Activated CD8-positive, alpha-beta memory T cell treated with anti-CD3 and anti-CD28 coated beads, Interleukin-2, amount 10 ng/mL, durations not matched to agents 7 days and 5 days (primary cell): ENCODE measurements around the gene ATG2A. TPM values are rescaled to one million over a fixed set of nuclear protein-coding genes. Genes with fewer than 3 reads are reported as not detected.

ENCODE experiments used
- ATAC-seq: fragments of 150-1000 bp; cut with Tn5 transposase; one replicate; pipeline ENCODE4 v1.10.0; 2021; ENCODE audit warnings: moderate library complexity
- CTCF ChIA-PET: fragments of 350-600 bp; sonication (Branson Sonifier 250); formaldehyde crosslinking; loops from one replicate; lab custom pipeline; 2021; ENCODE audit warnings: antibody characterized with exemption; lab: Charles Lee
- DNase-seq: peaks from one replicate; pipeline ENCODE4 v3.0.0-alpha.2; 2020
- H3K27ac Mint-ChIP-seq: one replicate; pipeline ENCODE4 v1.8.0; 2021; ENCODE audit warnings: mild to moderate bottlenecking, mixed read lengths
- H3K27me3 Mint-ChIP-seq: one replicate; pipeline ENCODE4 v1.8.0; 2021; ENCODE audit warnings: mixed read lengths
- H3K36me3 Mint-ChIP-seq: one replicate; pipeline ENCODE4 v1.8.0; 2021; ENCODE audit warnings: mild to moderate bottlenecking, mixed read lengths
- H3K4me1 Mint-ChIP-seq: one replicate; pipeline ENCODE4 v1.8.0; 2021; ENCODE audit warnings: mixed read lengths
- H3K4me3 Mint-ChIP-seq: one replicate; pipeline ENCODE4 v1.8.0; 2021; ENCODE audit warnings: mild to moderate bottlenecking, moderate library complexity, mixed read lengths
- H3K9me3 Mint-ChIP-seq: one replicate; pipeline ENCODE4 v1.8.0; 2022; ENCODE audit warnings: low read depth, mixed read lengths
- total RNA-seq, 2 experiments: library from RNA; stranded (reverse); gene quantifications; one replicate each; pipeline ENCODE4 v1.2.3, GENCODE V29; 2021

ATG2A gene
- total RNA-seq, 2 experiments from 2014 or later: 27.3 to 27.9 TPM

DNA sequence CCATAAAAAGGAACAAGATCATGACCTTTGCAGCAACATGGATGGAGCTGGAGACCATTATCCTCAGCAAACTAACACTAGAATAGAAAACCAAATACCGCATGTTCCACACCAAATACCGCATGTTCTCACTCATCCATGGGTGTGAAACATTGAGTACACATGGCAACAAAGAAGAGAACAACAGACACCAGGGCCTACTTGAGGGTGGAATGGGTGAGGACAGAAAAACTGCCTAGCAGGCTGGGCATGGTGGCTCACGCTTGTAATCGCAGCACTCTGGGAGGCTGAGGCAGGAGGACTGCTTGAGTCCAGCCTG, 50.9 kb downstream of the ATG2A start:
- no peaks in the 10 kb centered on the region for H3K27me3 Mint-ChIP-seq
- H3K27ac Mint-ChIP-seq: peak overlapping the region; percentile 98
- H3K9me3 Mint-ChIP-seq: no peaks in the 10 kb centered on the region
- DNase-seq (no peak), ATAC-seq (no peak)
- CTCF ChIA-PET: interaction anchor here (20.5 to 29.2 kb wide), 2 partner anchors 17 to 21 kb away, joined by 409 to 1163 read pairs; partner anchors contain the start of genes CDC42BPG and EHD1
- peak overlapping the region; percentile 54 for H3K4me3 Mint-ChIP-seq
- H3K4me1 Mint-ChIP-seq: peaks cover 93% of the 10 kb centered on the region
- H3K36me3 Mint-ChIP-seq: peaks cover 23% of the 10 kb centered on the region

GRCh38 chr11:64865286-64866172, 51.5 kb downstream of the ATG2A start:
- H3K27me3 Mint-ChIP-seq: no peaks in the 10 kb centered on the region
- H3K4me3 Mint-ChIP-seq: peak overlapping the region; percentile 54
- ATAC-seq (peak; percentile 14), DNase-seq (peak; percentile 71)
- H3K27ac Mint-ChIP-seq: peak overlapping the region; percentile 98
- no peaks in the 10 kb centered on the region for H3K9me3 Mint-ChIP-seq
- CTCF ChIA-PET: interaction anchor here (1.2 to 29.2 kb wide), 4 partner anchors 16 to 86 kb away, joined by 3 to 1163 read pairs (median 206); partner anchors contain the start of genes CDC42BPG, EHD1 and MEN1
- peaks cover 22% of the 10 kb centered on the region for H3K36me3 Mint-ChIP-seq
- H3K4me1 Mint-ChIP-seq: peaks cover 93% of the 10 kb centered on the region

GRCh38 chr11:64864473-64865285, 52.3 kb downstream of the ATG2A start:
- Mint-ChIP-seq H3K4me1 (peaks cover 93% of the 10 kb centered on the region), H3K4me3 (peak overlapping the region; percentile 54), H3K9me3 (no peaks in the 10 kb centered on the region), H3K27me3 (no peaks in the 10 kb centered on the region), H3K27ac (peak overlapping the region; percentile 98), H3K36me3 (peaks cover 26% of the 10 kb centered on the region)
- DNase-seq: peak; percentile 80
- peak; percentile 27 for ATAC-seq
- CTCF ChIA-PET: interaction anchor here (0.5 to 29.2 kb wide), 5 partner anchors 15 to 722 kb away, joined by 3 to 1163 read pairs (median 4); partner anchors contain the start of genes CDC42BPG, EHD1 and MEN1

- ATAC-seq (no peak), DNase-seq (no peak)
- CTCF ChIA-PET: interaction anchor here (0.5 to 29.2 kb wide), 4 partner anchors 15 to 723 kb away, joined by 4 to 1163 read pairs (median 206); partner anchors contain the start of genes CDC42BPG, EHD1 and MEN1
- Mint-ChIP-seq H3K27ac (peak overlapping the region; percentile 98), H3K4me3 (peak overlapping the region; percentile 54), H3K36me3 (peaks cover 30% of the 10 kb centered on the region), H3K9me3 (no peaks in the 10 kb centered on the region), H3K4me1 (peaks cover 93% of the 10 kb centered on the region), H3K27me3 (no peaks in the 10 kb centered on the region)
Measured at GRCh38 chr11:64864135-64864472, 52.9 kb downstream of the ATG2A start.

- Mint-ChIP-seq H3K27me3 (no peaks in the 10 kb centered on the region), H3K4me3 (peak overlapping the region; percentile 54), H3K36me3 (peaks cover 31% of the 10 kb centered on the region), H3K27ac (peak overlapping the region; percentile 98), H3K9me3 (no peaks in the 10 kb centered on the region), H3K4me1 (peaks cover 93% of the 10 kb centered on the region)
- CTCF ChIA-PET: interaction anchor here (1.1 to 29.2 kb wide), 3 partner anchors 14 to 177 kb away, joined by 3 to 1163 read pairs (median 409); partner anchors contain the start of genes CDC42BPG and EHD1
- DNase-seq (no peak), ATAC-seq (no peak)
Measured at GRCh38 chr11:64863391-64864060, 53.5 kb downstream of the ATG2A start.

GRCh38 chr11:64862987-64863390, 54.0 kb downstream of the ATG2A start:
- ATAC-seq (no peak), DNase-seq (no peak)
- CTCF ChIA-PET: interaction anchor here (1.1 to 29.2 kb wide), 3 partner anchors 14 to 177 kb away, joined by 3 to 1163 read pairs (median 409); partner anchors contain the start of genes CDC42BPG and EHD1
- Mint-ChIP-seq H3K36me3 (peaks cover 28% of the 10 kb centered on the region), H3K27ac (peak overlapping the region; percentile 98), H3K27me3 (no peaks in the 10 kb centered on the region), H3K4me3 (peak overlapping the region; percentile 49), H3K4me1 (peaks cover 91% of the 10 kb centered on the region), H3K9me3 (no peaks in the 10 kb centered on the region)

GRCh38 chr11:64861227-64861975, 55.6 kb downstream of the ATG2A start:
- ATAC-seq: no peak
- Mint-ChIP-seq H3K27ac (peak overlapping the region; percentile 98), H3K4me1 (peaks cover 92% of the 10 kb centered on the region), H3K9me3 (no peaks in the 10 kb centered on the region), H3K4me3 (peak overlapping the region; percentile 67), H3K36me3 (peaks cover 27% of the 10 kb centered on the region), H3K27me3 (no peaks in the 10 kb centered on the region)
- DNase-seq: no peak
- CTCF ChIA-PET: interaction anchor here (0.8 to 29.2 kb wide), 4 partner anchors 9 to 26 kb away, joined by 3 to 1163 read pairs (median 208); partner anchors contain the start of genes CDC42BPG and EHD1

- peak; percentile 72 for ATAC-seq
- CTCF ChIA-PET: interaction anchor here (0.7 to 29.2 kb wide), 12 partner anchors 1 to 1030 kb away, joined by 3 to 1163 read pairs (median 5); partner anchors contain the start of genes ARL2, CCDC85B, CDC42BPG and EHD1
- no peaks in the 10 kb centered on the region for H3K9me3 Mint-ChIP-seq
- peak; percentile 91 for DNase-seq
- H3K4me1 Mint-ChIP-seq: peaks cover 92% of the 10 kb centered on the region
- H3K27ac Mint-ChIP-seq: peak overlapping the region; percentile 98
- H3K36me3 Mint-ChIP-seq: peaks cover 30% of the 10 kb centered on the region
- no peaks in the 10 kb centered on the region for H3K27me3 Mint-ChIP-seq
- H3K4me3 Mint-ChIP-seq: peak overlapping the region; percentile 67
Measured at GRCh38 chr11:64859542-64860414, 57.2 kb downstream of the ATG2A start.

DNA sequence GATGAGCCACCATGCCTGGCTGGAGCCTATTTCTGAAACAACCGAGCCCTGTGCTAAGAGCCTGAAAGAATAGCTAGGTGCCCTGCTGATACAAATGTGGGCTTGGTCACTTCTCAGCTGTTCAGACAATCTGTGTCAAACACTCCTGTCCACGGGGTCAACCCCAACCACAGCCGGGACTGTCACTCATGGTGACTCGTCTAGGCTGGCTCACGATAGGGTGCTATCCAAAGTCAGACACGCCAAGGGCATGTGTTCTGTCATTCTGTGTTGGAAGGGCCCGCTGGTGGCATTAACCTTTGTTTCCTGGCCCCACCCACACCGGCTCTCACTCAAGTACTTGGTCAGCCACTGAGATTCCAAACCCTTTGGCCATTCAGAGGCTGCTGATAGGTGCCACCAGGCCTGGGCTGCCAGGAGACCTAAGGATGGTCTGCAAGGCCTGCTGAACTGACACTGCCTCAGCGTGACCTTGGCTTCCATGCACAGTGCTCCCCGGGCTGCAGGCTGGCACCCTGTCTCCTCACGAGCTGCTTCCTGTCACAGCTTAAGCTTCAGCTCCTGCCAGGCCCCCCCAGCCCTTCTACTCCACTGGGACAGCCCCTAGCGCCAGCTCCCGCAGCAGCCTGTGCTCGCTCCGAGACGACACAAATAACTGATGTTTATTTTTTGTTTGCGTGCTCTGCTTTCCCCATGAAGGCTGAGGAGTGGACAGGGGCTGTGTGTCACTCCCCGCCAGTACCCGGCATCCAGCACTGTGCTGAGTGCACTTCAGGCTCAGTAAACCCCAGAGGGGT, 58.3 kb downstream of the ATG2A start:
- Mint-ChIP-seq H3K27ac (peak overlapping the region; percentile 98), H3K4me3 (peak overlapping the region; percentile 67), H3K9me3 (no peaks in the 10 kb centered on the region), H3K27me3 (no peaks in the 10 kb centered on the region), H3K4me1 (peaks cover 92% of the 10 kb centered on the region), H3K36me3 (peaks cover 38% of the 10 kb centered on the region)
- peak; percentile 82 for DNase-seq
- CTCF ChIA-PET: interaction anchor here (0.7 to 29.2 kb wide), 11 partner anchors 2 to 1031 kb away, joined by 3 to 1163 read pairs (median 5); partner anchors contain the start of genes CCDC85B, CDC42BPG, EHD1 and MEN1
- peak; percentile 48 for ATAC-seq

- Mint-ChIP-seq H3K9me3 (no peaks in the 10 kb centered on the region), H3K27me3 (no peaks in the 10 kb centered on the region), H3K36me3 (peaks cover 44% of the 10 kb centered on the region), H3K27ac (peak overlapping the region; percentile 72), H3K4me3 (no peak overlapping the region), H3K4me1 (peaks cover 92% of the 10 kb centered on the region)
- no peak for DNase-seq
- ATAC-seq: no peak
- CTCF ChIA-PET: interaction anchor here (20.5 to 29.2 kb wide), 3 partner anchors 3 to 30 kb away, joined by 409 to 1163 read pairs (median 409); partner anchors contain the start of genes CDC42BPG and EHD1
Measured at GRCh38 chr11:64857485-64857884, 59.5 kb downstream of the ATG2A start.
